Measurements from ENCODE around the gene SF3B2. TPM values are rescaled to one million over a fixed set of nuclear protein-coding genes. Genes with fewer than 3 reads are reported as not detected.
A peak's percentile ranks its signal among the peaks of the same experiment; 100 is the strongest.

SF3B2 gene
- total RNA-seq, 4 donors from 2014 or later, result 92.9 to 186 (median 124) TPM

GRCh38 chr11:66011239-66011784, 40.9 kb upstream of the SF3B2 start:
- DNase-seq (no peak), ATAC-seq (no peak)
- intact Hi-C loops (cut with DNase I; ENCODE audit: low total_unique reads), result no loop called here
- Histone ChIP-seq H3K27me3 (peaks cover 12 to 18% (median 17%) of the 10 kb centered on the region in 3 donors), H3K4me1 (peaks cover 9 to 25% of the 10 kb centered on the region in 2 donors), H3K9me3 (no peaks in the 10 kb centered on the region), H3K4me3 (peak overlapping the region in 1 of 4 donors; percentile 20), H3K36me3 (no peaks in the 10 kb centered on the region), H3K27ac (no peak overlapping the region)
- in situ Hi-C loops (cut with MboI; ENCODE audit: low sequenced_read_pairs in 4 of 4), result no loop called here
- TF ChIP-seq POLR2A (IDR thresholded peaks at IDR 0.05), result no peak
- TF ChIP-seq, protein P1, sequence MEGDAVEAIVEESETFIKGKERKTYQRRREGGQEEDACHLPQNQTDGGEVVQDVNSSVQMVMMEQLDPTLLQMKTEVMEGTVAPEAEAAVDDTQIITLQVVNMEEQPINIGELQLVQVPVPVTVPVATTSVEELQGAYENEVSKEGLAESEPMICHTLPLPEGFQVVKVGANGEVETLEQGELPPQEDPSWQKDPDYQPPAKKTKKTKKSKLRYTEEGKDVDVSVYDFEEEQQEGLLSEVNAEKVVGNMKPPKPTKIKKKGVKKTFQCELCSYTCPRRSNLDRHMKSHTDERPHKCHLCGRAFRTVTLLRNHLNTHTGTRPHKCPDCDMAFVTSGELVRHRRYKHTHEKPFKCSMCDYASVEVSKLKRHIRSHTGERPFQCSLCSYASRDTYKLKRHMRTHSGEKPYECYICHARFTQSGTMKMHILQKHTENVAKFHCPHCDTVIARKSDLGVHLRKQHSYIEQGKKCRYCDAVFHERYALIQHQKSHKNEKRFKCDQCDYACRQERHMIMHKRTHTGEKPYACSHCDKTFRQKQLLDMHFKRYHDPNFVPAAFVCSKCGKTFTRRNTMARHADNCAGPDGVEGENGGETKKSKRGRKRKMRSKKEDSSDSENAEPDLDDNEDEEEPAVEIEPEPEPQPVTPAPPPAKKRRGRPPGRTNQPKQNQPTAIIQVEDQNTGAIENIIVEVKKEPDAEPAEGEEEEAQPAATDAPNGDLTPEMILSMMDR (IDR thresholded peaks at IDR 0.05 in 4 of 5, conservative IDR thresholded peaks at IDR 0.05 in 1 of 5), result no peak

GRCh38 chr11:66011785-66012303, 40.3 kb upstream of the SF3B2 start, which contains the start of gene CST6:
Gene CST6, plus strand, starts transcription at chr11:66012008. Its CDS starts 37 bp downstream, at chr11:66012045.
- in situ Hi-C loops (cut with MboI; ENCODE audit: low sequenced_read_pairs in 4 of 4) (no loop called here), intact Hi-C loops (cut with DNase I; ENCODE audit: low total_unique reads) (no loop called here)
- TF ChIP-seq, protein P1 (IDR thresholded peaks at IDR 0.05 in 4 of 5, conservative IDR thresholded peaks at IDR 0.05 in 1 of 5), result no peak
- no peak for TF ChIP-seq POLR2A (IDR thresholded peaks at IDR 0.05)

DNA sequence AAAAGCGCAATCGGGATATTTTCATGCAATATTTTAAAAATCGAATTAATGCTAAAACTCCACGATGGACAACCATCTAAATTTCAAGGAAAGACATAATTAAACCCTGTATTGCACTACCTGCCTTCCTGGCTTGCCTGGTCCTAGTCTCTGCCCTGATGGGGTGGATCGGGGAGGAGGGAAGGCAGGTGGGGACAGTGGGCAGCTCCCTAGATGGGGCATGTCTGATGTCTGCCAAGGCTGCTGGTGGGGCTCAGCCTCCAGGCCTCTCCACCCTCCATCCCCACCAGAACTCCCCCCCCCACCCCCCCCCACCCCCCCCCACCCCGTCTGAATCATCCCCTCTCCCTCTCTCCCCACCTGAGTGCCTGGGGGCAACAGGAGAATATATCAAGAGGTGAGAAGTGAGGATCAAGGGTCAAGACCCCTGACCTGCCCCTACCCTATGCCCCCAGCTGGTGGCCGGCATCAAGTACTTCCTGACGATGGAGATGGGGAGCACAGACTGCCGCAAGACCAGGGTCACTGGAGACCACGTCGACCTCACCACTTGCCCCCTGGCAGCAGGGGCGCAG, 39.7 kb upstream of the SF3B2 start:
- no peak for DNase-seq
- ATAC-seq, result no peak
- in situ Hi-C loops (cut with MboI; ENCODE audit: low sequenced_read_pairs in 4 of 4), result no loop called here
- H3K36me3 ChIP-seq, result no peaks in the 10 kb centered on the region
- intact Hi-C loops (cut with DNase I; ENCODE audit: low total_unique reads), result no loop called here
- no peaks in the 10 kb centered on the region for H3K9me3 ChIP-seq
- H3K27ac ChIP-seq, result no peak overlapping the region
- no peak overlapping the region for H3K4me3 ChIP-seq
- peaks cover 9 to 19% of the 10 kb centered on the region in 2 donors for H3K4me1 ChIP-seq
- peaks cover 12 to 18% (median 17%) of the 10 kb centered on the region in 3 donors for H3K27me3 ChIP-seq
- no peak for TF ChIP-seq POLR2A (IDR thresholded peaks at IDR 0.05)
- TF ChIP-seq, protein P1 (IDR thresholded peaks at IDR 0.05 in 4 of 5, conservative IDR thresholded peaks at IDR 0.05 in 1 of 5), result no peak

More at GRCh38 chr11:66011785-66012303, 40.3 kb upstream of the SF3B2 start, which contains the start of gene CST6:
- ATAC-seq (no peak), DNase-seq (no peak)
- Histone ChIP-seq H3K4me1 (peaks cover 9 to 25% of the 10 kb centered on the region in 2 donors), H3K4me3 (peak within 1 kb of the TSS in 3 of 4 donors; percentile 2 to 20 (median 20)), H3K9me3 (no peaks in the 10 kb centered on the region), H3K27ac (no peak within 1 kb of the TSS), H3K36me3 (no peaks in the 10 kb centered on the region), H3K27me3 (peaks cover 12 to 18% (median 17%) of the 10 kb centered on the region in 3 donors)

DNA sequence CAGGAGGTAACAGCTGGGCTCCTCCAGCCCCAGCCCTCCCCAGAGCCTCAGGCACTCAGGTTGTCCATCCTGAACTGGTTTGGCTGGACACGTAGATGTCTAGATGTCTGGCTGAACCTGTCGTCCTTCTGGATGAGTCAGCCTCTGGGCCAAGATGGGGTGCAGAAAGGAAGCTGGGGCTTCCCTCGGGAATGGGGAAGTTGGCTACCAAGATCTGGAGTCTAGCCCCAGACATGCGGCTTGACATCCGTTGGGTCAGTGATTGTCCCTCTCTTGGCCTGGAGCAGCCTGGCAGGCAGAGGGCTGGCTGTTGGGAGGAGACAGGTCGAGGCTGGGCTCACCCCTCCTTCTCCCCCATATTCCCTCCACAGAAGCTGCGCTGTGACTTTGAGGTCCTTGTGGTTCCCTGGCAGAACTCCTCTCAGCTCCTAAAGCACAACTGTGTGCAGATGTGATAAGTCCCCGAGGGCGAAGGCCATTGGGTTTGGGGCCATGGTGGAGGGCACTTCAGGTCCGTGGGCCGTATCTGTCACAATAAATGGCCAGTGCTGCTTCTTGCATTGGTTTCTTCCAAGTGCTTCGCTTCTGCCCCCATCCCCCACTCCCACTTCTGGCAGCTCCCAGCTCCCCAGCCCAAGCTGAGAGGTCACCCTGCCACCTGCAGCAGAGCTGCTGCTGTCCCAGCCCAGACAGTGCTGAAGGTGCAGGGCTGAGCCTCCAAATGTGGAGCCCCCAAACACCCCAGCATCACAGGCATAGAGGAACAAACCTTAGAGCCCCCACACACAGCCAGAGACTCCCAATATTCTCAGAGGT, 39.0 kb upstream of the SF3B2 start:
- no peak overlapping the region for H3K4me3 ChIP-seq
- H3K36me3 ChIP-seq, result no peaks in the 10 kb centered on the region
- no peaks in the 10 kb centered on the region for H3K9me3 ChIP-seq
- H3K27ac ChIP-seq, result no peak overlapping the region
- in situ Hi-C loops (cut with MboI; ENCODE audit: low sequenced_read_pairs in 4 of 4) (no loop called here), intact Hi-C loops (cut with DNase I; ENCODE audit: low total_unique reads) (no loop called here)
- DNase-seq, result no peak
- peaks cover 12 to 18% (median 17%) of the 10 kb centered on the region in 3 donors for H3K27me3 ChIP-seq
- TF ChIP-seq POLR2A (IDR thresholded peaks at IDR 0.05), result no peak
- TF ChIP-seq, protein P1 (IDR thresholded peaks at IDR 0.05 in 4 of 5, conservative IDR thresholded peaks at IDR 0.05 in 1 of 5), result no peak
- H3K4me1 ChIP-seq, result peaks cover 9 to 15% of the 10 kb centered on the region in 2 donors
- ATAC-seq, result no peak
